ENCODE results near the gene CCIN. TPM values are rescaled to one million over a fixed set of nuclear protein-coding genes. Genes with fewer than 3 reads are reported as not detected.

Gene CCIN
- total and polyA plus RNA-seq, 9 of the 15 experiments (the other 6 are each of a cell fraction or from before 2014, with no cell fraction given), result not detected

GRCh38 chr9:36145970-36146369 is 23.2 kb upstream of the CCIN start (continued):
- TF ChIP-seq ZNF778 (CRISPR knock-in tag; IDR thresholded peaks at IDR 0.05), result no peak

GRCh38 chr9:36146651-36147050 is 22.5 kb upstream of the CCIN start:
- no peak for FAIRE-seq
- CTCF ChIA-PET (ENCODE audit: low intra/inter-chr PET ratio), result no interaction called here
- Histone ChIP-seq H3K27me3 (ENCODE audit: control insufficient read depth in 2 of 2, insufficient read depth in 2 of 2, low read length in 2 of 2) (no peaks in the 10 kb centered on the region), H3K9ac (ENCODE audit: insufficient read depth in 1 of 2, low read depth in 2 of 2, low read length in 2 of 2) (no peak overlapping the region), H2AFZ (ENCODE audit: low read depth, low read length) (no peak overlapping the region), H3K9me3 (replicated peaks; ENCODE audit: control insufficient read depth, insufficient read depth, low read depth, low read length) (no peaks in the 10 kb centered on the region), H3K27ac (ENCODE audit: extremely low read depth, low read depth, low read length) (no peak overlapping the region), H3K4me2 (ENCODE audit: insufficient read depth, low read length) (no peak overlapping the region), H3K4me1 (replicated peaks in 1 of 2; ENCODE audit: control insufficient read depth in 2 of 2, insufficient read depth in 2 of 2, low read length in 2 of 2) (peaks cover 29 to 44% of the 10 kb centered on the region in 2 experiments; a peak in 4 of 5 replicates), H3K4me3 (no peak overlapping the region), H4K20me1 (replicated peaks; ENCODE audit: control insufficient read depth, insufficient read depth, low read length) (no peaks in the 10 kb centered on the region), H3K36me3 (ENCODE audit: control insufficient read depth, insufficient read depth, low read length) (no peaks in the 10 kb centered on the region), H3K9me1 (ENCODE audit: control insufficient read depth, insufficient read depth, low read length) (no peaks in the 10 kb centered on the region), H3K79me2 (ENCODE audit: control insufficient read depth, insufficient read depth, low read length) (peaks cover 3% of the 10 kb centered on the region; the same call in 1 of the 3 replicates)
- POLR2A ChIA-PET, result no interaction called here
- 67% methylated on average over 8 of the region's 10 CpGs for WGBS (ENCODE audit: insufficient coverage, low coverage, missing lambda C conversion rate)
- DNase-seq (ENCODE audit: extremely low read depth in 1 of 4, low spot score in 3 of 4), result no peak
- in situ Hi-C loops (cut with MboI) (no loop called here), intact Hi-C loops (cut with micrococcal nuclease) (no loop called here)
- no peak for ATAC-seq
- TF ChIP-seq DNMT1 (IDR thresholded peaks at IDR 0.05), result no peak
- TF ChIP-seq CBFB (CRISPR knock-in tag; IDR thresholded peaks at IDR 0.05), result no peak
- no peak for TF ChIP-seq ZNF695 (CRISPR knock-in tag; IDR thresholded peaks at IDR 0.05)
- TF ChIP-seq TAF1 (IDR thresholded peaks at IDR 0.05; ENCODE audit: control insufficient read depth, extremely low read depth, insufficient read depth, low read length, severe bottlenecking), result no peak
- no peak for TF ChIP-seq MED1 (CRISPR knock-in tag; IDR thresholded peaks at IDR 0.05; ENCODE audit: borderline replicate concordance)
- TF ChIP-seq ZNF263 (CRISPR knock-in tag; IDR thresholded peaks at IDR 0.05; ENCODE audit: borderline replicate concordance), result no peak
- no peak for TF ChIP-seq TEAD1 (CRISPR knock-in tag; IDR thresholded peaks at IDR 0.05)
- no peak for TF ChIP-seq NRF1 (conservative IDR thresholded peaks at IDR 0.05 in 1 of 2, IDR thresholded peaks at IDR 0.05 in 1 of 2)
- TF ChIP-seq SNRNP70 (optimal IDR thresholded peaks at IDR 0.05; ENCODE audit: low read depth, low read length), result no peak
- TF ChIP-seq U2AF2 (optimal IDR thresholded peaks at IDR 0.05; ENCODE audit: low read depth, low read length), result no peak
- no peak for TF ChIP-seq BMI1 (IDR thresholded peaks at IDR 0.05; ENCODE audit: low read length)
- TF ChIP-seq CBX1 (IDR thresholded peaks at IDR 0.05; ENCODE audit: low read depth), result no peak
- no peak for TF ChIP-seq ZNF277 (CRISPR knock-in tag; IDR thresholded peaks at IDR 0.05; ENCODE audit: borderline replicate concordance)
- TF ChIP-seq HNRNPUL1 (IDR thresholded peaks at IDR 0.05; ENCODE audit: low read length), result no peak
- no peak for TF ChIP-seq ZNF77 (CRISPR knock-in tag; IDR thresholded peaks at IDR 0.05)
- TF ChIP-seq ZC3H11A (IDR thresholded peaks at IDR 0.05; ENCODE audit: low read depth, low read length), result no peak
- TF ChIP-seq RAD51 (IDR thresholded peaks at IDR 0.05; ENCODE audit: borderline replicate concordance, low read depth), result no peak
- no peak for TF ChIP-seq HCFC1 (IDR thresholded peaks at IDR 0.05; ENCODE audit: low read depth, low read length)
- BruUV-seq (replicated peaks), result no TSS peak

All from K562 (cell line).